ENCODE data around the gene APOBEC2.

Gene APOBEC2

DNA sequence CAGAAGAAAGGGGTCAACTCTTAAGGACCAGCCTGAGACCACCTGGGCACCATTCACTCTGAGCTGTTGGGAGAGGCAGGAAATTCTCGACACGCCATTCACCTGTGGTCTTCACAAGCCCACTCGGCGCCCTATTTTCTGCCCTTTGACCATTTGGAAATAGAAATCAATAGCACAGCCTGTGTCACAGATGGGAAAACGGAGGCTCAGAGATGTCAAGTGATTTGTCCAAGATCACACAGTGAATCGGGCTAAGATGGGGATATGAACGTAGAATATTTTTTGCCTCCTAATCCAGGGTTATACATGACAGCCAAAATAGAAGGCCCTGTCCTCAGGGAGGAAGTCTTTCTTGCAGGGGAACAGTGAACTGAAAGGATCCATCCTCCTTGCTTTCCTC, 3.0 kb upstream of the APOBEC2 start:
- H3K9me3 ChIP-seq (ENCODE audit: control insufficient read depth, low read depth, low read length), result no peaks in the 10 kb centered on the region
- H3K4me1 ChIP-seq (ENCODE audit: control insufficient read depth, low read depth, low read length), result no peaks in the 10 kb centered on the region
- no peak overlapping the region for H3K4me3 ChIP-seq (ENCODE audit: low read length)
- no peak overlapping the region for H3K27ac ChIP-seq (ENCODE audit: low read length)
- H3K9ac ChIP-seq (ENCODE audit: low read length), result no peak overlapping the region
- H3K27me3 ChIP-seq (ENCODE audit: control insufficient read depth, insufficient read depth, low read length), result no peaks in the 10 kb centered on the region
- no peaks in the 10 kb centered on the region for H3K36me3 ChIP-seq (ENCODE audit: control insufficient read depth, low read depth, low read length)

DNA sequence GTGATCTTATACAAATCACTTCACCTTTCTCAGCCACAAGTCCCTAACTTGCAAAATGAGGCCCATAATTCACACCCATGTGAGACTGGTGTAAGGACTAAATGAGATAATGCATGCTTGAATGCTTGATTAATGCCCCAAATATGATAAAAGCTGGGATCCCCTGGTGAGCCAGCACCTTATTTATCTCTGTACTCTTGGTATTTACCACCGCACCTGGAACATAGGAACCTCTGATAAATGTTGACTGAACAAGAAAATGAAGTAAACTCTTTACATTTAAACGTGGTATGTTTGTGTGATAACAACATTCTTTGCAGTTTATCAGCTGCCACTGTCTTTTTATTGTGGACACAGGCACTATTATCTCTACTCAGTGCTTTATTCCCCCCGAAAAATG, 2.5 kb upstream of the APOBEC2 start:
- Histone ChIP-seq H3K4me1 (ENCODE audit: control insufficient read depth, low read depth, low read length) (no peaks in the 10 kb centered on the region), H3K9ac (ENCODE audit: low read length) (no peak overlapping the region), H3K4me3 (ENCODE audit: low read length) (no peak overlapping the region), H3K9me3 (ENCODE audit: control insufficient read depth, low read depth, low read length) (no peaks in the 10 kb centered on the region), H3K27ac (ENCODE audit: low read length) (no peak overlapping the region), H3K27me3 (ENCODE audit: control insufficient read depth, insufficient read depth, low read length) (no peaks in the 10 kb centered on the region), H3K36me3 (ENCODE audit: control insufficient read depth, low read depth, low read length) (no peaks in the 10 kb centered on the region)

DNA sequence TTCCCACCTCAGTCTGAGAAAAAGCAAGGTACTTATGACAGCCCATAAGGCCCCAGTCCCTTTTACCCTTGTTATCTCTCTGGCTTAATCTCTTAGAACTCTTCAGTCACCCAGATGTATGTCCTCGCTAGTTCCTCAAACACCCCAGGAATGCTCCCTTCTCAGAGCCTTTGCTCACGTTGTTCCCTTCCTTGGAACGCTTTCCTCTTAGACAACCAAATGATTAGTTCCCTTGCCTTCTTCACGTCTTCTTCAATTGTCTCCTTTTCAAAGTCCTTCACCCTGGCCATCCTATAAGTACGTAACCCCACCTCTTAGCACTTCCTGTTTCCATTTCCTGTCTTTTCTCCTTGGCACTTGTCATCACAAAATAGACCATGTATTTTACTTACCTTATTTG, 1.1 kb upstream of the APOBEC2 start:
- H3K4me1 ChIP-seq (ENCODE audit: control insufficient read depth, low read depth, low read length), result no peaks in the 10 kb centered on the region
- H3K27ac ChIP-seq (ENCODE audit: low read length), result no peak overlapping the region
- no peaks in the 10 kb centered on the region for H3K27me3 ChIP-seq (ENCODE audit: control insufficient read depth, insufficient read depth, low read length)

DNA sequence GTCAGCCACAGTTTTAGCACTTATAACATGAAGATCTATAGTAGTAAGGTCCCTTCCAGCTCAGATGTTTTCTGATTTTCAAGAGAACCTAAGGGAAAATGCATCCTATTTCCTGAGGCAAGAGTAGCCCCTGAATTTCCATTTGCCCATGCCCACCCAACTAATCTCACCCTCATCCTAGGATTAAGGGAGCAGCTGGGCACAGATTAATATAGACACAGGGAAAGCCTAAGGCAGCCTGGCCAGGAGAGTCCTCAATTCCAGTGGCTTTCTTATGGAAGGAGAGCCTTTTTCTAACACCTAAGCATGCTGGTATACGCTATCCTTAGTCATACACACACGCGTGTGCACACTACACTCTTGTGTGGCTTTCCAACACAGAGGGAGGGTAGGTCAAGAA, 1.5 kb downstream of the APOBEC2 start:
- no peaks in the 10 kb centered on the region for H3K36me3 ChIP-seq (ENCODE audit: control insufficient read depth, low read depth, low read length)
- H3K27me3 ChIP-seq (ENCODE audit: control insufficient read depth, insufficient read depth, low read length), result no peaks in the 10 kb centered on the region
- H3K27ac ChIP-seq (ENCODE audit: low read length), result no peak overlapping the region
- H3K4me1 ChIP-seq (ENCODE audit: control insufficient read depth, low read depth, low read length), result no peaks in the 10 kb centered on the region
- H3K9me3 ChIP-seq (ENCODE audit: control insufficient read depth, low read depth, low read length), result no peaks in the 10 kb centered on the region
- no peak overlapping the region for H3K9ac ChIP-seq (ENCODE audit: low read length)
- H3K4me3 ChIP-seq (ENCODE audit: low read length), result no peak overlapping the region

More for the DNA sequence above, 1.1 kb upstream of the APOBEC2 start:
- Histone ChIP-seq H3K9me3 (ENCODE audit: control insufficient read depth, low read depth, low read length) (no peaks in the 10 kb centered on the region), H3K36me3 (ENCODE audit: control insufficient read depth, low read depth, low read length) (no peaks in the 10 kb centered on the region), H3K4me3 (ENCODE audit: low read length) (no peak overlapping the region), H3K9ac (ENCODE audit: low read length) (no peak overlapping the region)

DNA sequence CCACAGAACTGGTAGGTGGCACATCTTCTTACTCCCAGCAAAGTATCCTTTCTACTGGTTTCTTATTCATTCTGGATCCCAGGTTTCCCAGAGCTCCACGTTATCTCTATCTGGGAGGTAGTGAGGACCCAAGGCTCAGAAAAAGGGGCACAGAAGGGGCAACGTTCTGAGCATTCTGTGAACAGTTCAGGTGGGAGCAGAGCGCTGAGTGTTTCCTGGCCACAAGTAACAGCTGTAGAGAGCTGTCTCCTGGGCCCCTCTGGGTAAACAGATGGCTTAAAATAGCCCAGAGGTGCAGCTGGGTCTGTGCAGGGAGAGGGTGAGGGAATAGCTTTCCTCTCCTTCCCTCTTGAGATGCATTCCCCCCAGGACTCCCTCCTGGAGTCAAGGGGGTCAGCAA, 2.1 kb downstream of the APOBEC2 start:
- no peak overlapping the region for H3K9ac ChIP-seq (ENCODE audit: low read length)
- H3K4me3 ChIP-seq (ENCODE audit: low read length), result no peak overlapping the region
- no peaks in the 10 kb centered on the region for H3K9me3 ChIP-seq (ENCODE audit: control insufficient read depth, low read depth, low read length)
- H3K27ac ChIP-seq (ENCODE audit: low read length), result no peak overlapping the region
- H3K36me3 ChIP-seq (ENCODE audit: control insufficient read depth, low read depth, low read length), result no peaks in the 10 kb centered on the region
- H3K4me1 ChIP-seq (ENCODE audit: control insufficient read depth, low read depth, low read length), result no peaks in the 10 kb centered on the region
- H3K27me3 ChIP-seq (ENCODE audit: control insufficient read depth, insufficient read depth, low read length), result no peaks in the 10 kb centered on the region

DNA sequence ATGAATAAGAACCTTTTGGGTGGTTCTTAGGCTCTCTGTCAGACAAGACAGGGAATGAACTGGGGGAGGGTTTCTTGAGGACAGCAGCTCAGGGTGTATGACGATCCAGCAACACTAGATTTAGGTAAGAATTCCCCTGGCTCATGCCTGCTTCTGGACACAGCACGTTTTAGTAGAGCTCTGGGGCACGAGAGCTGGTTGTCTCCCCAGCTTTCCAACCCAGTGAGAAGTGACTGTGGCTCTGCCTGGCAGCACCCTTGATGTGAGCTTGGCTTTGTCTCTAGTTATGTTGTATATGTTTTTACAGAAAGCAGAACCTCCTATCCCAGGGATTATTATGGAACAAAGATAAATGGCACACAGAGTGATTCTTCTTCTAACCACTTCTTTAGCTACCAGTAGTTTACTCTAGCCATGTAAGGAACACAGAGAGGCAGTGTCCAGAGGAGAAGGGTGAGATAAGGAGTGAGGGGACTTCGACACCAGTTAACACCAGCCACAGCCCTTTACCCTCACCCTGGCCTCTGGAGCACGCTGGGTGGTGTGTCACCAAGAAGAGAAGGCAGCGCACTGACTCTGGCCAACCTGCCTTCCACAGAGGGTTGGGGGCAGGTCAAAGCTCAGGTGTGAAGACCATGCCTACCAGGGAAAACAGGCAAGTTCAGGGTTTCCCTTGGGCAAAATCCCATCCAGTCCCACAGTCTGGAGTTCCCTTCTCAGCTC, 3.9 kb downstream of the APOBEC2 start:
- Histone ChIP-seq H3K27ac (ENCODE audit: low read length) (no peak overlapping the region), H3K36me3 (ENCODE audit: control insufficient read depth, low read depth, low read length) (peaks cover 6% of the 10 kb centered on the region), H3K4me1 (ENCODE audit: control insufficient read depth, low read depth, low read length) (no peaks in the 10 kb centered on the region), H3K4me3 (ENCODE audit: low read length) (no peak overlapping the region), H3K9me3 (ENCODE audit: control insufficient read depth, low read depth, low read length) (no peaks in the 10 kb centered on the region), H3K27me3 (ENCODE audit: control insufficient read depth, insufficient read depth, low read length) (no peaks in the 10 kb centered on the region), H3K9ac (ENCODE audit: low read length) (no peak overlapping the region)

DNA sequence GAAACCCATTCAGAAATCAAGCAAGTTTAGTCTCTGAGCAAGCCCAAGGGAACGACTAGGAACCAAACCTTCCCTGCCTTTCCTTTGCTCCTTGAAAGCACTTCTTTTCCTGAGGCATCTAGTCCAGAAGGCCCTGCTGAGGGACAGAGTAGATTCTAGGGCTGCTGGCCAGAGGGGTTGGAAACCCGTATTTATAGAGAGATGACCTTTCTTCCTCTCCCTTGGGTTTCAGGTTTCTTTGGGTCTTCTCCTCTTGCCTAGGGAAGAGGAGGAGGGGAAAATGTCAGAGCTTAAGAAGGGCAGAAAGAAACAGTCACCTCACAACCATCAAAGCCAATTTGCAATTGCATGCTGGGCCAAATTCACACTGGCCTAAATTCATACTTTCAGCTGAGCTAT, 5.8 kb downstream of the APOBEC2 start:
- no peak overlapping the region for H3K27ac ChIP-seq (ENCODE audit: low read length)
- H3K27me3 ChIP-seq (ENCODE audit: control insufficient read depth, insufficient read depth, low read length), result no peaks in the 10 kb centered on the region
- peaks cover 6% of the 10 kb centered on the region for H3K36me3 ChIP-seq (ENCODE audit: control insufficient read depth, low read depth, low read length)
- no peak overlapping the region for H3K4me3 ChIP-seq (ENCODE audit: low read length)
- no peaks in the 10 kb centered on the region for H3K9me3 ChIP-seq (ENCODE audit: control insufficient read depth, low read depth, low read length)
- H3K9ac ChIP-seq (ENCODE audit: low read length), result no peak overlapping the region
- no peaks in the 10 kb centered on the region for H3K4me1 ChIP-seq (ENCODE audit: control insufficient read depth, low read depth, low read length)

DNA sequence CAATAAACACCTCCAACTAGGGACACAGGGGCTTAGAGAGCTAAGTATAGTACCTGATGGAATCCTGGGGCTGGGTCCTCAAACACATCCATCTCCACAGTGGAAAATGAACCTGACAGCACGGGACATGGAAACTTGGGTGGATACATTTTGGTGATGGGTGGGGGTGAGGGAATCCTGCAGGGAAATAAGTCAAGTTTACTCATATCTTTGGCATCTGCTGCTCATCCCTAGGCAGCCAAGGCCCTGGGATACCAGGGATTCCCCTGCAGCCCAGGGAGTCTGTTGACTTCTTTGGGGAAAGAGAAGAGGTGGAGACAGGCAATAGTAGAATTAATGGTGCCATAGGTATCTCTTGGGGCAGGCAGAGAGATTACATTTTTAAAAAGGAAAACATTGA, 6.6 kb downstream of the APOBEC2 start:
- no peaks in the 10 kb centered on the region for H3K9me3 ChIP-seq (ENCODE audit: control insufficient read depth, low read depth, low read length)
- H3K36me3 ChIP-seq (ENCODE audit: control insufficient read depth, low read depth, low read length), result peaks cover 8% of the 10 kb centered on the region
- no peaks in the 10 kb centered on the region for H3K27me3 ChIP-seq (ENCODE audit: control insufficient read depth, insufficient read depth, low read length)
- H3K4me1 ChIP-seq (ENCODE audit: control insufficient read depth, low read depth, low read length), result no peaks in the 10 kb centered on the region
- H3K27ac ChIP-seq (ENCODE audit: low read length), result no peak overlapping the region
- H3K4me3 ChIP-seq (ENCODE audit: low read length), result no peak overlapping the region
- H3K9ac ChIP-seq (ENCODE audit: low read length), result no peak overlapping the region

DNA sequence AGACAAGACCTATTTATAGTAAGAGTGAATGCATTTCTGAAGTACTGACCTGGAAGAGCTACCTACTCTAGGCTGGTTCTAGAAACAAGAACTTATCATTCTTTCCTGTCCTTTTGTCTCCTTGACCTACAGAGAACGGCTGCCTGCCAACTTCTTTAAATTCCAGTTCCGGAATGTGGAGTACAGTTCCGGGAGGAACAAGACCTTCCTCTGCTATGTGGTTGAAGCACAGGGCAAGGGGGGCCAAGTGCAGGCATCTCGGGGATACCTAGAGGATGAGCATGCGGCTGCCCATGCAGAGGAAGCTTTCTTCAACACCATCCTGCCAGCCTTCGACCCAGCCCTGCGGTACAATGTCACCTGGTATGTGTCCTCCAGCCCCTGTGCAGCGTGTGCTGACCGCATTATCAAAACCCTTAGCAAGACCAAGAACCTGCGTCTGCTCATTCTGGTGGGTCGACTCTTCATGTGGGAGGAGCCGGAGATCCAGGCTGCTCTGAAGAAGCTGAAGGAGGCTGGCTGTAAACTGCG, 8.3 kb downstream of the APOBEC2 start:
- Histone ChIP-seq H3K4me1 (ENCODE audit: control insufficient read depth, low read depth, low read length) (no peaks in the 10 kb centered on the region), H3K9ac (ENCODE audit: low read length) (no peak overlapping the region), H3K9me3 (ENCODE audit: control insufficient read depth, low read depth, low read length) (no peaks in the 10 kb centered on the region), H3K36me3 (ENCODE audit: control insufficient read depth, low read depth, low read length) (peaks cover 21% of the 10 kb centered on the region), H3K27ac (ENCODE audit: low read length) (no peak overlapping the region), H3K4me3 (ENCODE audit: low read length) (no peak overlapping the region), H3K27me3 (ENCODE audit: control insufficient read depth, insufficient read depth, low read length) (no peaks in the 10 kb centered on the region)

DNA sequence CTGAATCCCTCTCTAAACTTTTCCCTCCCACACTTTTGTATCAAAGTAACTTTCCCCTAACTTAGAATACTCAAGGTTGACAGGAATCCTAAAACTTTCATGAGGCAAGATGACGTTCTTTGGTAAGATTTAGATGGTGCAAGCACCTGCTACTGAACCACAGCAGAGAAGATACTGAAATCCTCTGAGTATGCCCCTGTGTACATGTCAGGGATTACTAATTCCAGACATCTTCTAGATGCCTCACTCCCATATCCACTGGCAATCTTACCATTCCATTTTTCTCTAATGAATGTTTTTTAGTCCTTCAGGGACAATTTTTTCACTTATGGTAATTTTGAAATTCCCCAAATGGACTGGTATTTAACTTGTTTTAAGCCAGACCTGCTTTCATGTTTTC, 9.1 kb downstream of the APOBEC2 start:
- H3K27me3 ChIP-seq (ENCODE audit: control insufficient read depth, insufficient read depth, low read length), result no peaks in the 10 kb centered on the region

DNA sequence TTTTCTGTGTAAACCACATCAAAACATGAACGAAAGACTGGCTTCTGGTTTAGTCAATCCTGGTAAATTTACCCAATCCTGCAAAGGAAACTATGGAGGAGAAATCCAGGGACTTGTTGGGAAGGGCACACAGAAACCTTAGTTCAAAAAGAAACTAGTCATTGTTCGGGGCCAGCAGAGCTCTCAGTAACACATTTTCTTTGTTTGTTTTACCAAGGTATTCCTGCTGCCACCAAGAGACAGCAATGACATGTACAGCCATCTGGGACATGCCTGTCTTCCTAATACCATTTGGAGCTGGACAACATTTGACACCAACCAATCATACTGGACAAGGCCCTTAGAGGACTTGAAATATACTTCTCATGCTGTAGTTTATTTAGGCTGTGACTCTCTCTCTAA, 10.9 kb downstream of the APOBEC2 start:
- H3K27me3 ChIP-seq (ENCODE audit: control insufficient read depth, insufficient read depth, low read length), result no peaks in the 10 kb centered on the region
- H3K27ac ChIP-seq (ENCODE audit: low read length), result no peak overlapping the region
- H3K4me1 ChIP-seq (ENCODE audit: control insufficient read depth, low read depth, low read length), result no peaks in the 10 kb centered on the region
- H3K4me3 ChIP-seq (ENCODE audit: low read length), result no peak overlapping the region
- no peaks in the 10 kb centered on the region for H3K9me3 ChIP-seq (ENCODE audit: control insufficient read depth, low read depth, low read length)
- H3K36me3 ChIP-seq (ENCODE audit: control insufficient read depth, low read depth, low read length), result peaks cover 35% of the 10 kb centered on the region
- H3K9ac ChIP-seq (ENCODE audit: low read length), result no peak overlapping the region

More for the DNA sequence above, 9.1 kb downstream of the APOBEC2 start:
- Histone ChIP-seq H3K9ac (ENCODE audit: low read length) (no peak overlapping the region), H3K9me3 (ENCODE audit: control insufficient read depth, low read depth, low read length) (no peaks in the 10 kb centered on the region), H3K27ac (ENCODE audit: low read length) (no peak overlapping the region), H3K36me3 (ENCODE audit: control insufficient read depth, low read depth, low read length) (peaks cover 27% of the 10 kb centered on the region), H3K4me1 (ENCODE audit: control insufficient read depth, low read depth, low read length) (no peaks in the 10 kb centered on the region), H3K4me3 (ENCODE audit: low read length) (no peak overlapping the region)

DNA sequence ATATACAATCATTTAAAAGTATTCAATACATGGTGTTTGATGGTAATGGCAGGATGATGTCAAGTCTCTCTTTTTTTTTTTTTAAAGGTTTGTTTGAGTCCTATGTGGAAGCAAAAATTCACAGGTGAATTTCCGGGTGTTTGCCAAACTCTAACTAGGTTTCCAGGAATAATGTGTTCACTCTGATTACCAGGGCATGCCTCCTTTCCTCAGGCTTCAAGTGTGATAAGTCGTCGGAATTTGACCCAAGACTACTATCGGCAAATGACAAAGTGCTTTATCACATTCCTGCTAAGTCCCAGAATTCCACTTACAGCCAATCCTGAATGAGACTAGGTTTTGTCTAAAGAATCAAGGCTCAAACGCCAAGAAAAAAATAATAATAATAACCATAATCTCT, 11.8 kb downstream of the APOBEC2 start:
- Histone ChIP-seq H3K4me3 (ENCODE audit: low read length) (no peak overlapping the region), H3K27me3 (ENCODE audit: control insufficient read depth, insufficient read depth, low read length) (no peaks in the 10 kb centered on the region), H3K4me1 (ENCODE audit: control insufficient read depth, low read depth, low read length) (no peaks in the 10 kb centered on the region), H3K9ac (ENCODE audit: low read length) (no peak overlapping the region), H3K9me3 (ENCODE audit: control insufficient read depth, low read depth, low read length) (no peaks in the 10 kb centered on the region), H3K27ac (ENCODE audit: low read length) (no peak overlapping the region), H3K36me3 (ENCODE audit: control insufficient read depth, low read depth, low read length) (peaks cover 35% of the 10 kb centered on the region)

Measured in iPS-18a (cell line).